Measurements from ENCODE around the gene SRCAP. TPM values are rescaled to one million over a fixed set of nuclear protein-coding genes. Genes with fewer than 3 reads are reported as not detected.
A peak's percentile ranks its signal among the peaks of the same experiment; 100 is the strongest.

SRCAP gene
- total RNA-seq, 1 donor from 2014 or later: 91.6 TPM

- no peak for DNase-seq
- Mint-ChIP-seq H3K27ac (no peak overlapping the region), H3K4me3 (peak overlapping the region; percentile 12), H3K27me3 (no peaks in the 10 kb centered on the region), H3K36me3 (ENCODE audit: low read depth) (peaks cover 28% of the 10 kb centered on the region), H3K9me3 (no peaks in the 10 kb centered on the region), H3K4me1 (peaks cover 21% of the 10 kb centered on the region)
- intact Hi-C loops (cut with micrococcal nuclease): no loop called here
Observed at GRCh38 chr16:30750876-30751465, 52.0 kb downstream of the SRCAP start.

DNA sequence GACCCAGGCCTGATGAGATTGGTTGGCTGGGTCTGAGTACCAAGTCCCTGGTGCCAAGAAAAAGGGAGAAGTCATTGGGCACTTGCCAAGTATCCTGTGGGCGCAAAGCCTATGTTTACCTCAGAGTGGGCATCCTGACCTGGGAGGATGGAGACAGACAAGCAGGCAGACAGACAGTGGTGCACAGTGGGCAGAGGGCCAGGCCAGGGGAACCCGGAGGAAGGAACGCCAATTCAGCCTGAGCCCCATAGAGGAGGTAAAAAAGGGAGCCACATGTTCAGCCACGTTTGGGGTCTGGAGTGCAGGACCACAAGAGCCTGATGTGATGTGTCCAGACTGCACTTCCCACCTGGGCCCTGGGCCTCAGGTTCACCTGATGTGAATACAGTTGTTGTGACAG is 54.6 kb downstream of the SRCAP start:
- H3K4me3 Mint-ChIP-seq: no peak overlapping the region
- no peaks in the 10 kb centered on the region for H3K27me3 Mint-ChIP-seq
- intact Hi-C loops (cut with micrococcal nuclease): no loop called here
- no peaks in the 10 kb centered on the region for H3K9me3 Mint-ChIP-seq
- peaks cover 12% of the 10 kb centered on the region for H3K4me1 Mint-ChIP-seq
- DNase-seq: no peak
- peaks cover 25% of the 10 kb centered on the region for H3K36me3 Mint-ChIP-seq (ENCODE audit: low read depth)
- no peak overlapping the region for H3K27ac Mint-ChIP-seq

DNA sequence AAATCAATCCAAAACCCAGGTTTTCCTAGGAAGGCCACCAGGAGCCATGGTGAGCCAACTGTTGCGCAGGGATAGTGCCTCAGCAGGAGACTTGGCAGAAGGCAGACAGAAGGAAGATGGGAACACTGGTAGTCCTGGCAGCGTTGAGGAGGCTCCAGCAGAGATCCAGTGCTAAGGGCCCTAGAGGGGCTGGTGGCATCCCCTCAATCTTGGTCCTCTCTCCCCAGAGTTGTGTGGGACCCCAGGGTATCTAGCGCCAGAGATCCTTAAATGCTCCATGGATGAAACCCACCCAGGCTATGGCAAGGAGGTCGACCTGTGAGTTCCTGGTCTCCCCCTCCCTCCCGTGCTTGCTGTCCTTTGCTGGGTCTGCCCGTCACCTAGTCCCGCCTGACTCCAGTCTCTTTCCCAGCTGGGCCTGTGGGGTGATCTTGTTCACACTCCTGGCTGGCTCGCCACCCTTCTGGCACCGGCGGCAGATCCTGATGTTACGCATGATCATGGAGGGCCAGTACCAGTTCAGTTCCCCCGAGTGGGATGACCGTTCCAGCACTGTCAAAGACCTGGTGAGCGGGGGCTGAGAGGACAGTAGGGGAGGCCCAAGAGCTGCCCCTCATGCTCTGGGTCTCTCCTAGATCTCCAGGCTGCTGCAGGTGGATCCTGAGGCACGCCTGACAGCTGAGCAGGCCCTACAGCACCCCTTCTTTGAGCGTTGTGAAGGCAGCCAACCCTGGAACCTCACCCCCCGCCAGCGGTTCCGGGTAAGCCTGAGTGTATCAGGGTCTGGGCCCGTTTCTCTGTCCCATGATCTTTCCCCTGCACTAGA is 57.2 kb downstream of the SRCAP start:
- H3K9me3 Mint-ChIP-seq: no peaks in the 10 kb centered on the region
- no peak for DNase-seq
- H3K4me1 Mint-ChIP-seq: peaks cover 9% of the 10 kb centered on the region
- intact Hi-C loops (cut with micrococcal nuclease): no loop called here
- peaks cover 24% of the 10 kb centered on the region for H3K36me3 Mint-ChIP-seq (ENCODE audit: low read depth)
- no peak overlapping the region for H3K4me3 Mint-ChIP-seq
- no peak overlapping the region for H3K27ac Mint-ChIP-seq
- H3K27me3 Mint-ChIP-seq: no peaks in the 10 kb centered on the region

DNA sequence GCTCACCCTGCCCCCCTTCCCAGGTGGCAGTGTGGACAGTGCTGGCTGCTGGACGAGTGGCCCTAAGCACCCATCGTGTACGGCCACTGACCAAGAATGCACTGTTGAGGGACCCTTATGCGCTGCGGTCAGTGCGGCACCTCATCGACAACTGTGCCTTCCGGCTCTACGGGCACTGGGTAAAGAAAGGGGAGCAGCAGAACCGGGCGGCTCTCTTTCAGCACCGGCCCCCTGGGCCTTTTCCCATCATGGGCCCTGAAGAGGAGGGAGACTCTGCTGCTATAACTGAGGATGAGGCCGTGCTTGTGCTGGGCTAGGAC is 57.8 kb downstream of the SRCAP start:
- no peaks in the 10 kb centered on the region for H3K9me3 Mint-ChIP-seq
- DNase-seq: no peak
- intact Hi-C loops (cut with micrococcal nuclease): no loop called here
- peaks cover 19% of the 10 kb centered on the region for H3K36me3 Mint-ChIP-seq (ENCODE audit: low read depth)
- peaks cover 10% of the 10 kb centered on the region for H3K4me1 Mint-ChIP-seq
- H3K27ac Mint-ChIP-seq: no peak overlapping the region
- no peaks in the 10 kb centered on the region for H3K27me3 Mint-ChIP-seq
- H3K4me3 Mint-ChIP-seq: no peak overlapping the region

DNA sequence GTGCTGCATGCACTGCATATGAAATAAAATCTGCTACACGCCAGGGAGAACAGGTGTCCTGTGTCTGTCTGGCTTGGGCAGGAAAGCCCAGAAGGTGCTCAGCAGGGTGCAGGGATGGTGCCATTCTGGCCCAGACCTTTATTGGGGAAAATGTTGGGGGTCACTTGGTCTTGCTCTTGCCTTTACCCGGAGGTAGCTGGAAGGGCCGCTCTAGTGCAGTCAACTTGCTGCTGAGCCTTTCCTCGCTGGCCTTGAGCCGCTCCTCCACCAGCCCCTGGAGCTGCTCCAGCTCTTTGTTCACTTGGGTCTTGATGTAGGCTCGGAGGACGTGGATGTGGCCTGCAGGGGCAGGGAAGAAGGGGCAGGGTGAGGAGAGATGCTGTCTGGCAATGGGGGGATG is 58.3 kb downstream of the SRCAP start:
- no peak for DNase-seq
- no peaks in the 10 kb centered on the region for H3K27me3 Mint-ChIP-seq
- intact Hi-C loops (cut with micrococcal nuclease): no loop called here
- H3K27ac Mint-ChIP-seq: no peak overlapping the region
- peaks cover 12% of the 10 kb centered on the region for H3K4me1 Mint-ChIP-seq
- no peaks in the 10 kb centered on the region for H3K9me3 Mint-ChIP-seq
- H3K36me3 Mint-ChIP-seq (ENCODE audit: low read depth): peaks cover 23% of the 10 kb centered on the region
- H3K4me3 Mint-ChIP-seq: no peak overlapping the region

DNA sequence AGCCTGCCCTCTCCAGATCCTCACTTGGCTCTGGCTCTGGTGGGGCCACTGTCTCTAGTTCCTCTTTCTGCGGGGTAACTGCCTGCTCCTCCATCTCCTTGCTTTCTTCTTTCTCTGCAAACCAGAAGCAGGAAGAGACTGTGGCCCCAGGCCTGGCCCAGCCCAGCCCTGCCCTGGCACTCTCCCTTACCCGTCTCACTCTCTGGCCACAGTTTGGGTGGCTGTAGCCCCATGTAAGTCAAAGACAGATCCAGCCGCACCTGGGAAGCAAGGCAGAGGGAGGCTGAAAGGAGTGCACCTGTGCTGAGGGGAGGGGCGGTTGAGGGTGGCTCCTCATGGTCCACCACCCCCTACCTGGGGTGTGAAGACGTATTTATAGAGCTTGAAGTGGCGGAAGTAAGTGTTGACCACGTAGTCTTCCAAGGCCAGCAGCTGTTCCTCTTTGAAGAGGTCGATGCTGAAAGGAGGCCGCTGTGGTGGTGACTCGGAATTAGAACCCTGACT is 60.1 kb downstream of the SRCAP start:
- Mint-ChIP-seq H3K36me3 (ENCODE audit: low read depth) (peaks cover 26% of the 10 kb centered on the region), H3K9me3 (no peaks in the 10 kb centered on the region), H3K4me3 (no peak overlapping the region), H3K4me1 (peaks cover 22% of the 10 kb centered on the region), H3K27ac (peak overlapping the region; percentile 34), H3K27me3 (no peaks in the 10 kb centered on the region)
- intact Hi-C loops (cut with micrococcal nuclease): no loop called here
- no peak for DNase-seq

- no peak for DNase-seq
- Mint-ChIP-seq H3K36me3 (ENCODE audit: low read depth) (peaks cover 31% of the 10 kb centered on the region), H3K27me3 (no peaks in the 10 kb centered on the region), H3K27ac (no peak overlapping the region), H3K4me1 (peaks cover 22% of the 10 kb centered on the region), H3K9me3 (no peaks in the 10 kb centered on the region), H3K4me3 (peak overlapping the region; percentile 97)
- intact Hi-C loops (cut with micrococcal nuclease): loop anchor here (5.0 kb wide), 2 partner anchors 103 to 132 kb away; partner anchors contain the start of genes BCL7C and FBRS
Observed at GRCh38 chr16:30760001-30760559, 61.1 kb downstream of the SRCAP start.

GRCh38 chr16:30760577-30761426 is 61.8 kb downstream of the SRCAP start:
- Mint-ChIP-seq H3K27me3 (no peaks in the 10 kb centered on the region), H3K9me3 (no peaks in the 10 kb centered on the region), H3K27ac (peak overlapping the region; percentile 2), H3K4me3 (peak overlapping the region; percentile 97), H3K36me3 (ENCODE audit: low read depth) (peaks cover 35% of the 10 kb centered on the region), H3K4me1 (peaks cover 22% of the 10 kb centered on the region)
- intact Hi-C loops (cut with micrococcal nuclease): loop anchor here (5.0 kb wide), 2 partner anchors 104 to 131 kb away; partner anchors contain the start of genes BCL7C and FBRS
- DNase-seq: no peak

DNA sequence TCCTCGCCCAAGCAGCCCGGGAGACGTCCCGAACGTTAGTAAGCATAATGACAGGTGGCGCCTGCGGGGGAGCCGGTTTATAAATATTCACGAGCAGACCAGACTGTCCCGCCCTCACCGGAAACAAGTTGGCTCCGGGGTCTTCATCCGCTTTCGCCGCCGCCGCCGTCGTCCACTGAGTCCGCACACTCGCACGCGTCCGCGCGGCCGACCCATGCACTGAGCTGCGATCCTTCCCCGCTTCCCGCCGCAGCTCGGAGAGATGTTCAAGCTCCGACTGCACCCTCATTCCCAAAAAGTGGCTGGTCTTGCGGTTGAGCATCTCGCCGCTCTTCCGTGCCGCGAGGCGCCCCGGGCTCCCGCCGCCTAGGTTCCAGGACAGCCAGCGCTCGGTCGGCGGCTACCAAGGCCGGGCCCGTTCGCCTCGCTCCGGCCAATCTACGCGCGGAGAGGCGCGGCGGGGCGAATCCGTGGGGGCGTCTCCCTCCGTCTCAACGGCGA is 62.5 kb downstream of the SRCAP start:
- peak; percentile 83 for DNase-seq
- Mint-ChIP-seq H3K36me3 (ENCODE audit: low read depth) (peaks cover 36% of the 10 kb centered on the region), H3K9me3 (no peaks in the 10 kb centered on the region), H3K27me3 (no peaks in the 10 kb centered on the region), H3K4me1 (peaks cover 22% of the 10 kb centered on the region), H3K27ac (peak overlapping the region; percentile 83), H3K4me3 (peak overlapping the region; percentile 97)
- intact Hi-C loops (cut with micrococcal nuclease): loop anchor here (5.0 kb wide), 2 partner anchors 104 to 131 kb away; partner anchors contain the start of genes BCL7C and FBRS

- H3K4me3 Mint-ChIP-seq: peak within 1 kb of the TSS; percentile 97
- DNase-seq: peak; percentile 99
Observed at GRCh38 chr16:30761928-30762902, 63.2 kb downstream of the SRCAP start, which contains the start of the genes CFAP119 and RNF40. TSS of gene CFAP119 (minus strand) at chr16:30762062. CDS start at chr16:30761748, 314 bp downstream. TSS of gene RNF40 (plus strand) at chr16:30762322. CDS start at chr16:30762546, 224 bp downstream.

GRCh38 chr16:30762991-30763725 is 64.2 kb downstream of the SRCAP start:
- intact Hi-C loops (cut with micrococcal nuclease): loop anchor here (1.0 to 5.0 kb wide), 8 partner anchors 12 to 270 kb away; partner anchors contain the start of genes BCL7C, FBRS, PHKG2 and STX4
- peak overlapping the region; percentile 97 for H3K4me3 Mint-ChIP-seq
- peak overlapping the region; percentile 83 for H3K27ac Mint-ChIP-seq
- H3K4me1 Mint-ChIP-seq: peaks cover 22% of the 10 kb centered on the region
- no peaks in the 10 kb centered on the region for H3K9me3 Mint-ChIP-seq
- H3K27me3 Mint-ChIP-seq: no peaks in the 10 kb centered on the region
- DNase-seq: no peak
- peaks cover 42% of the 10 kb centered on the region for H3K36me3 Mint-ChIP-seq (ENCODE audit: low read depth)

More at GRCh38 chr16:30761928-30762902, 63.2 kb downstream of the SRCAP start, which contains the start of the genes CFAP119 and RNF40:
- Mint-ChIP-seq H3K4me1 (peaks cover 22% of the 10 kb centered on the region), H3K27ac (peak within 1 kb of the TSS; percentile 83), H3K36me3 (ENCODE audit: low read depth) (peaks cover 39% of the 10 kb centered on the region), H3K27me3 (no peaks in the 10 kb centered on the region), H3K9me3 (no peaks in the 10 kb centered on the region)
- intact Hi-C loops (cut with micrococcal nuclease): loop anchor here (1.0 to 5.0 kb wide), 8 partner anchors 13 to 271 kb away; partner anchors contain the start of genes BCL7C, FBRS, PHKG2 and STX4

Data from activated CD4-positive, alpha-beta T cell treated with anti-CD3 and anti-CD28 coated beads, Interleukin-2, amount 10 ng/mL, durations not matched to agents 24 days and 14 days (primary cell).